OCI-LY3 (cell line): ENCODE results near the gene ARSG.
A peak's percentile ranks its signal among the peaks of the same experiment; 100 is the strongest.

Experiments
- H2AFZ ChIP-seq: fragments of 200-600, 300-600 bp; shearing (Covaris generic); 2 replicates; pipeline ENCODE4 v1.6.0; 2014; ENCODE audit warnings: antibody characterized with exemption, low read depth, low read length
- H3K27ac ChIP-seq: fragments of 200-600, 300-600 bp; sonication (generic); 2 replicates; pipeline ENCODE4 v1.5.1; 2014; ENCODE audit warnings: mild to moderate bottlenecking, low read length, moderate library complexity, mixed read lengths
- H3K27me3 ChIP-seq: fragments of 200-600, 300-600 bp; sonication (generic); 2 replicates; pipeline ENCODE4 v1.6.1; 2014; ENCODE audit warnings: low read depth, low read length, mixed read lengths
- H3K36me3 ChIP-seq: fragments of 200-600, 300-600 bp; sonication (generic); replicated peaks from 2 replicates; pipeline ENCODE3; 2014; ENCODE audit warnings: low read depth, low read length, mixed read lengths
- H3K4me1 ChIP-seq: fragments of 300-600, 200-600 bp; sonication (generic); 2 replicates; pipeline ENCODE4 v1.6.1; 2014; ENCODE audit warnings: low read length, mixed read lengths
- H3K4me2 ChIP-seq: fragments of 200-600, 300-600 bp; sonication (generic); 2 replicates; pipeline ENCODE4 v1.6.1; 2014; ENCODE audit warnings: low read length, mixed read lengths
- H3K4me3 ChIP-seq: fragments of 300-600, 200-600 bp; sonication (generic); 2 replicates; pipeline ENCODE4 v1.5.1; 2014; ENCODE audit warnings: antibody characterized with exemption, mild to moderate bottlenecking, low read length, moderate library complexity
- H3K79me2 ChIP-seq: fragments of 300-600, 200-600 bp; shearing (Covaris generic); 2 replicates; pipeline ENCODE4 v1.6.1; 2014; ENCODE audit warnings: mild to moderate bottlenecking, low read length, mixed read lengths
- H3K9ac ChIP-seq: fragments of 300-600, 200-600 bp; shearing (Covaris generic); 2 replicates; pipeline ENCODE4 v1.6.0; 2014; ENCODE audit warnings: mild to moderate bottlenecking, low read length, moderate library complexity
- H3K9me3 ChIP-seq: fragments of 200-600, 300-600 bp; shearing (Covaris generic); 2 replicates; pipeline ENCODE4 v1.6.1; 2014; ENCODE audit warnings: low read length, mixed read lengths; ENCODE audit not compliant: insufficient read depth
- H4K20me1 ChIP-seq: fragments of 200-600, 300-600 bp; sonication (generic); 2 replicates; pipeline ENCODE4 v1.6.1; 2016; ENCODE audit warnings: low read length, mixed read lengths; ENCODE audit not compliant: insufficient read depth
- EZH2phosphoT487 ChIP-seq: fragments of 200-600 bp; shearing (Covaris generic); IDR thresholded peaks from 2 replicates; pipeline ENCODE4 v1.6.1; 2018; ENCODE audit warnings: antibody characterized with exemption, mixed run types, low read depth
- TF ChIP-seq, protein P1 (sequence below): fragments of 200-600, 300-600 bp; sonication (generic); IDR thresholded peaks from 2 replicates; pipeline ENCODE4 v1.5.1; 2014; ENCODE audit warnings: antibody characterized with exemption, low read length, low read depth

The ARSG gene

DNA sequence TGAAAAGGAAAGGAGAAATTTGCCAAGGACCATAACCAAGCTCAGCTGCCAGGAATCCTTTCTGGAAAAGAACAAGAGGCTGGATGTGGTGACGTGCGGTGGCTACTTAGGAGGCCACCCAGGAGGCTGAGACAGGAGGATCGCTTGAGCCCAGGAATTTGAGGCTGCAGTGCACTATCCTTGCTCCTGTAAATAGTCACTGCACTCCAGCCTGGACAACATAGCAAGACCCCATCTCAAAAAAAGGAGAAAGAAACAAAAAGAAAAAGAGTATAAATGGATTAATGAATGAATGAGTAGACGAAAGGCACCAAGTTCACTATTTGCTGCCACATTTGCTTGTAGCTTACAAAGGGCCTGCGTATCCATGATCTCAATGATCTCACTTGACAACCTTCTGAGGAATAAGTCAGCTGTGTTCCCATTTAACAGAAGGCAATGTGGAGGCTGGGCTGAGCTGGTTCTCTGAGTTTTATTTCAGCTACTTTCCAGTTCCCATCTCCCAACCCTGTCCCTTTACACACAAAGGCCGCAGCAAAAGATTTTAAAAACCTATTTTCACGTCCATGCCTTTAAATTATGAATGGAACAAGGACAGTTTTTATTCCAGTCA, 29.8 kb downstream of the ARSG start:
- no peaks in the 10 kb centered on the region for H3K27me3 ChIP-seq
- H4K20me1 ChIP-seq: no peaks in the 10 kb centered on the region
- 0 out of 2 replicates have a peak overlapping the region, but pooled peaks have one; percentile 69 for H3K4me3 ChIP-seq
- peak overlapping the region; percentile 90 for H3K9ac ChIP-seq
- no peak overlapping the region for H2AFZ ChIP-seq
- peak overlapping the region; percentile 97 for H3K4me2 ChIP-seq
- no peaks in the 10 kb centered on the region for H3K9me3 ChIP-seq
- H3K79me2 ChIP-seq: no peaks in the 10 kb centered on the region
- peaks cover 4% of the 10 kb centered on the region for H3K36me3 ChIP-seq
- TF ChIP-seq, protein P1, sequence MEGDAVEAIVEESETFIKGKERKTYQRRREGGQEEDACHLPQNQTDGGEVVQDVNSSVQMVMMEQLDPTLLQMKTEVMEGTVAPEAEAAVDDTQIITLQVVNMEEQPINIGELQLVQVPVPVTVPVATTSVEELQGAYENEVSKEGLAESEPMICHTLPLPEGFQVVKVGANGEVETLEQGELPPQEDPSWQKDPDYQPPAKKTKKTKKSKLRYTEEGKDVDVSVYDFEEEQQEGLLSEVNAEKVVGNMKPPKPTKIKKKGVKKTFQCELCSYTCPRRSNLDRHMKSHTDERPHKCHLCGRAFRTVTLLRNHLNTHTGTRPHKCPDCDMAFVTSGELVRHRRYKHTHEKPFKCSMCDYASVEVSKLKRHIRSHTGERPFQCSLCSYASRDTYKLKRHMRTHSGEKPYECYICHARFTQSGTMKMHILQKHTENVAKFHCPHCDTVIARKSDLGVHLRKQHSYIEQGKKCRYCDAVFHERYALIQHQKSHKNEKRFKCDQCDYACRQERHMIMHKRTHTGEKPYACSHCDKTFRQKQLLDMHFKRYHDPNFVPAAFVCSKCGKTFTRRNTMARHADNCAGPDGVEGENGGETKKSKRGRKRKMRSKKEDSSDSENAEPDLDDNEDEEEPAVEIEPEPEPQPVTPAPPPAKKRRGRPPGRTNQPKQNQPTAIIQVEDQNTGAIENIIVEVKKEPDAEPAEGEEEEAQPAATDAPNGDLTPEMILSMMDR: no peak
- TF ChIP-seq EZH2phosphoT487: no peak
- peak overlapping the region; percentile 98 for H3K27ac ChIP-seq
- H3K4me1 ChIP-seq: peaks cover 56% of the 10 kb centered on the region

DNA sequence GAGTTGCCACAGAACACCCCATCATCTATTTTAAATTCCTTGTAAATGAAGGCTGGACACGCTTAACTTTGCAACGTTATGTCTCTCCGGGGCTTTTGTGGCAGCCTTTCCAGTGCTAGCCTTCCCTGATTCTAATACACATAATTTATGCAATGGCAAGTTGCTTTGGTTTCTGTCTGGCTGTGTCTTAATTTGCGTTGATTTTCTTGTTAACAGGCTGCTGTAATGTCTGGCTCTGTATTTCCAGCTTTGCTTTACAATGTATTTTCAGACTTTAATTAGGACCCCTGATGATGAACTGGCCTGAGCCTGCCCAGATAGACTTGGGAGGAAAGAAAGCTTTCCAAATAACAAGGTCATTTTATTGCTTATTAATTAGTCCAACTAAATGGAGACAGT, 30.3 kb downstream of the ARSG start:
- peak overlapping the region; percentile 42 for H3K4me2 ChIP-seq
- TF ChIP-seq, protein P1: no peak
- no peak for TF ChIP-seq EZH2phosphoT487
- peak overlapping the region; percentile 40 for H3K27ac ChIP-seq
- no peaks in the 10 kb centered on the region for H3K79me2 ChIP-seq
- H2AFZ ChIP-seq: no peak overlapping the region
- no peaks in the 10 kb centered on the region for H3K27me3 ChIP-seq
- H3K4me1 ChIP-seq: peaks cover 56% of the 10 kb centered on the region
- no peaks in the 10 kb centered on the region for H3K36me3 ChIP-seq
- no peaks in the 10 kb centered on the region for H4K20me1 ChIP-seq
- no peaks in the 10 kb centered on the region for H3K9me3 ChIP-seq
- H3K4me3 ChIP-seq: no peak overlapping the region
- no peak overlapping the region; the same call in 1 of the 2 replicates for H3K9ac ChIP-seq

DNA sequence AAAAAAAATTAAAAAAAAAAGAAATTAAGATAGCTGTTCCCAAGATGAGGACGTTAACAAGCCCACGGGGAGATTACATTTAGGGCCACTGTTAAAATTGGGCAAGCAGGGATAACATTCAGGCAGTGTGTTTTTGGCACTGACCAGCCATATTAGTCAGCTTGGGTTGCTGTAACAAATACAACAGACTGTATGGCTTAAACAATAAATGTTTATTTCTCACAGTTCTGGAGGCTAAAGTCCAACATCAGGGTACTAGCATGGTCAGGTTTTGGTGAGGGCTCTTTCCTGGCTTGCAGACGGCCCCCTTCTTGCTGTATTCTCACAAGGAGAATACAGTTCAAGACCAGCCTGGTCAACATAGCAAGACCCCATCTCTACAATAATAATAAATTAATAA, 31.3 kb downstream of the ARSG start:
- H3K4me3 ChIP-seq: no peak overlapping the region
- TF ChIP-seq EZH2phosphoT487: no peak
- TF ChIP-seq, protein P1: no peak
- no peaks in the 10 kb centered on the region for H4K20me1 ChIP-seq
- no peak overlapping the region for H3K9ac ChIP-seq
- no peaks in the 10 kb centered on the region for H3K27me3 ChIP-seq
- no peaks in the 10 kb centered on the region for H3K9me3 ChIP-seq
- no peak overlapping the region for H3K4me2 ChIP-seq
- no peaks in the 10 kb centered on the region for H3K36me3 ChIP-seq
- no peak overlapping the region for H3K27ac ChIP-seq
- no peaks in the 10 kb centered on the region for H3K79me2 ChIP-seq
- H2AFZ ChIP-seq: no peak overlapping the region
- peaks cover 47% of the 10 kb centered on the region for H3K4me1 ChIP-seq

DNA sequence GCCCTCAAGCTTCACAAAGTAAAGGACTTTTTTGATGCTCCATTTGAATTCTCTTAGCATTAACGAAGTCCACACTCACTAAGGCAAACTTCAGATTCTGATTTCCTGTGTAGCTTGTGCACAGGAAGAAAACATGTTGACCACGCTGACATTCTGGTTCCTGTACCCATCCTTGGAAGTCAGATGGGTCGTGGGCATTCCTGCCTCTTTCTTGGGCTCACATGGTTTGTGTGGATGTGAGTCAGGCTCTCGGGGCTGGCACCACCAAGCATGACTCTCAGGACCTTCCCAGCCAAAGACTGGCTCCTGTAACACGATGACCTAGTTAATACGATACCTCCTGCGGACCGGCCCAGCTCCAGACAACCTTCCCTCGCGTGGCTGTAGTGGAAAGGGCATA, 32.8 kb downstream of the ARSG start:
- no peaks in the 10 kb centered on the region for H3K36me3 ChIP-seq

More for the DNA sequence above, 32.8 kb downstream of the ARSG start:
- no peaks in the 10 kb centered on the region for H3K9me3 ChIP-seq
- no peak overlapping the region for H3K9ac ChIP-seq
- no peaks in the 10 kb centered on the region for H3K79me2 ChIP-seq
- no peak overlapping the region for H3K27ac ChIP-seq
- no peak for TF ChIP-seq EZH2phosphoT487
- TF ChIP-seq, protein P1: no peak
- no peak overlapping the region for H3K4me2 ChIP-seq
- no peaks in the 10 kb centered on the region for H4K20me1 ChIP-seq
- H3K4me3 ChIP-seq: no peak overlapping the region
- peaks cover 34% of the 10 kb centered on the region for H3K4me1 ChIP-seq
- no peaks in the 10 kb centered on the region for H3K27me3 ChIP-seq
- H2AFZ ChIP-seq: no peak overlapping the region
